Calu3 (cell line): Measurements from ENCODE around the gene FNDC3A. TPM values are rescaled to one million over a fixed set of nuclear protein-coding genes. Genes with fewer than 3 reads are reported as not detected.
"Not testable (repeated sequence)": the region's sequence is repeated elsewhere in the genome, so short reads cannot be mapped to it uniquely, and the experiment has no call there.

ENCODE experiments used
- BruUV-seq: library from RNA; stranded (reverse); fragments of 400-500 nt; replicated peaks from 2 replicates; lab custom pipeline; 2021; lab: Mats Ljungman, UMichigan
- CTCF ChIA-PET: fragments of 300-600 bp; sonication (Branson Sonifier 250); formaldehyde crosslinking; loops from one replicate; lab custom pipeline; 2022; ENCODE audit warnings: antibody characterized with exemption; lab: Charles Lee
- DNase-seq: peaks from one replicate; pipeline ENCODE4 v3.0.0; 2022
- H3K27ac Mint-ChIP-seq: one replicate; pipeline ENCODE4 v1.8.0; 2022; ENCODE audit warnings: mixed read lengths; ENCODE audit not compliant: unreplicated experiment
- H3K27me3 Mint-ChIP-seq: one replicate; pipeline ENCODE4 v1.8.0; 2022; ENCODE audit warnings: mixed read lengths; ENCODE audit not compliant: unreplicated experiment
- H3K36me3 Mint-ChIP-seq: one replicate; pipeline ENCODE4 v1.8.0; 2022; ENCODE audit warnings: mild to moderate bottlenecking, moderate library complexity, mixed read lengths; ENCODE audit not compliant: insufficient read depth, unreplicated experiment
- H3K4me1 Mint-ChIP-seq: one replicate; pipeline ENCODE4 v1.8.0; 2022; ENCODE audit warnings: mild to moderate bottlenecking, low read depth, mixed read lengths; ENCODE audit not compliant: unreplicated experiment
- H3K4me3 Mint-ChIP-seq: one replicate; pipeline ENCODE4 v1.8.0; 2022; ENCODE audit warnings: mild to moderate bottlenecking, low read depth, moderate library complexity, mixed read lengths; ENCODE audit not compliant: unreplicated experiment
- H3K9me3 Mint-ChIP-seq: one replicate; pipeline ENCODE4 v1.8.0; 2022; ENCODE audit warnings: low read depth, mixed read lengths; ENCODE audit not compliant: unreplicated experiment
- intact Hi-C: fragments of 100-400 bp; cut with micrococcal nuclease; formaldehyde crosslinking; loops from one replicate; pipeline ENCODE4 v1.10.0; 2022; ENCODE audit not compliant: unreplicated experiment
- total RNA-seq: library from RNA; stranded (reverse); gene quantifications from 2 replicates; pipeline ENCODE4 v1.2.3, GENCODE V29; 2022
- TF ChIP-seq, protein P1 (sequence below): fragments of 200-600 bp; IDR thresholded peaks from one replicate; pipeline ENCODE4 v1.8.0; 2022; ENCODE audit warnings: antibody characterized with exemption; ENCODE audit not compliant: unreplicated experiment

FNDC3A gene
- total RNA-seq, 1 experiment from 2014 or later = 36.2 TPM

DNA sequence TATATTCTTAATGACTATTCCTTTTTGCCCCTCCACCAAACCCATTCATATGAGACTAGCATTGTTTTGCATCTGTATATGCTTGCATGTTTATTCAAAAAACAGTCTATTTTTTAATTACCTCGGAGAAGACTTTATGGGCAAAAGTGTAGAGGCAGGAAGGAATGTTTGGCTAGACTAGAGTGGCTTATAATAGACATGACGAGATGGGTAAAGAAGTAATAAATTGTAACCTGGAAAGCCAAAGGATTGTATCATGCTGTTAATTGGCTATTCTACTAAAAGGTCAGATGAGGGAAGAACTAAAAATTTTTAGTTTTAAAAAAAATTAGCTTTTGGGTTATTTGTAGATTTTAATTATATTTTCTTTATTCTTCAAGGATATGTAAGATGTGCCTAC is 91.1 kb downstream of the FNDC3A start:
- Mint-ChIP-seq H3K9me3 (no peaks in the 10 kb centered on the region), H3K4me1 (peaks cover 12% of the 10 kb centered on the region), H3K36me3 (peaks cover under 1% of the 10 kb centered on the region), H3K27ac (no peak overlapping the region), H3K27me3 (no peaks in the 10 kb centered on the region), H3K4me3 (no peak overlapping the region)
- TF ChIP-seq, protein P1, sequence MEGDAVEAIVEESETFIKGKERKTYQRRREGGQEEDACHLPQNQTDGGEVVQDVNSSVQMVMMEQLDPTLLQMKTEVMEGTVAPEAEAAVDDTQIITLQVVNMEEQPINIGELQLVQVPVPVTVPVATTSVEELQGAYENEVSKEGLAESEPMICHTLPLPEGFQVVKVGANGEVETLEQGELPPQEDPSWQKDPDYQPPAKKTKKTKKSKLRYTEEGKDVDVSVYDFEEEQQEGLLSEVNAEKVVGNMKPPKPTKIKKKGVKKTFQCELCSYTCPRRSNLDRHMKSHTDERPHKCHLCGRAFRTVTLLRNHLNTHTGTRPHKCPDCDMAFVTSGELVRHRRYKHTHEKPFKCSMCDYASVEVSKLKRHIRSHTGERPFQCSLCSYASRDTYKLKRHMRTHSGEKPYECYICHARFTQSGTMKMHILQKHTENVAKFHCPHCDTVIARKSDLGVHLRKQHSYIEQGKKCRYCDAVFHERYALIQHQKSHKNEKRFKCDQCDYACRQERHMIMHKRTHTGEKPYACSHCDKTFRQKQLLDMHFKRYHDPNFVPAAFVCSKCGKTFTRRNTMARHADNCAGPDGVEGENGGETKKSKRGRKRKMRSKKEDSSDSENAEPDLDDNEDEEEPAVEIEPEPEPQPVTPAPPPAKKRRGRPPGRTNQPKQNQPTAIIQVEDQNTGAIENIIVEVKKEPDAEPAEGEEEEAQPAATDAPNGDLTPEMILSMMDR = no peak
- no TSS peak for BruUV-seq
- intact Hi-C loops = no loop called here
- CTCF ChIA-PET = no interaction called here
- DNase-seq = no peak

DNA sequence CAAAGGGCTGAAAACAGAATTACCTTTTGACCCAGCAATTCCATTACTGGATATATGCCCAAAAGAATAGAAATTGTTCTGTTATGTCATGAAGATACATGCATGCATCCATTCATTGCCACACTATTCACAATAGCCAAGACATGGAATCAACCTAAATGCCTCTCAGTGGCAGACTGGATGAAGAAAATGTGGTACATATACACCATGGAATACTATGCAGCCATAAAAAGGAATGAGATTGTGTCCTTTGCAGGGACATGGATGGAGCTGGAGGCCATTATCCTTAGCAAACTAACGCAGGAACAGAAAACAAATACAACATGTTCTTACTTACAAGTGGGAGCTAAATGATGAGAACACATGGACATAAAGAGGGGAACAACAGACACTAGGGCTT is 92.8 kb downstream of the FNDC3A start:
- H3K9me3 Mint-ChIP-seq, intact Hi-C loops, H3K4me3 Mint-ChIP-seq, CTCF ChIA-PET, H3K27me3 Mint-ChIP-seq, H3K4me1 Mint-ChIP-seq, H3K36me3 Mint-ChIP-seq, BruUV-seq, H3K27ac Mint-ChIP-seq, DNase-seq: not testable (repeated sequence)

GRCh38 chr13:49070021-49070420 is 94.3 kb downstream of the FNDC3A start:
- H3K9me3 Mint-ChIP-seq, H3K27ac Mint-ChIP-seq, H3K36me3 Mint-ChIP-seq, H3K27me3 Mint-ChIP-seq, DNase-seq, H3K4me1 Mint-ChIP-seq, H3K4me3 Mint-ChIP-seq, intact Hi-C loops, BruUV-seq: not testable (repeated sequence)
- CTCF ChIA-PET = interaction anchor here (0.6 kb wide), 2 partner anchors 11 to 713 kb away, joined by 4 read pairs; no protein-coding TSS in a partner anchor

- CTCF ChIA-PET = no interaction called here
- intact Hi-C loops = no loop called here
- no peaks in the 10 kb centered on the region for H3K4me1 Mint-ChIP-seq
- BruUV-seq = no TSS peak
- H3K9me3 Mint-ChIP-seq = no peaks in the 10 kb centered on the region
- TF ChIP-seq, protein P1 = no peak
- H3K27ac Mint-ChIP-seq = no peak overlapping the region
- no peak for DNase-seq
- no peaks in the 10 kb centered on the region for H3K27me3 Mint-ChIP-seq
- no peak overlapping the region for H3K4me3 Mint-ChIP-seq
- no peaks in the 10 kb centered on the region for H3K36me3 Mint-ChIP-seq
These were observed 95.7 kb downstream of the FNDC3A start for GRCh38 chr13:49071341-49071937.

DNA sequence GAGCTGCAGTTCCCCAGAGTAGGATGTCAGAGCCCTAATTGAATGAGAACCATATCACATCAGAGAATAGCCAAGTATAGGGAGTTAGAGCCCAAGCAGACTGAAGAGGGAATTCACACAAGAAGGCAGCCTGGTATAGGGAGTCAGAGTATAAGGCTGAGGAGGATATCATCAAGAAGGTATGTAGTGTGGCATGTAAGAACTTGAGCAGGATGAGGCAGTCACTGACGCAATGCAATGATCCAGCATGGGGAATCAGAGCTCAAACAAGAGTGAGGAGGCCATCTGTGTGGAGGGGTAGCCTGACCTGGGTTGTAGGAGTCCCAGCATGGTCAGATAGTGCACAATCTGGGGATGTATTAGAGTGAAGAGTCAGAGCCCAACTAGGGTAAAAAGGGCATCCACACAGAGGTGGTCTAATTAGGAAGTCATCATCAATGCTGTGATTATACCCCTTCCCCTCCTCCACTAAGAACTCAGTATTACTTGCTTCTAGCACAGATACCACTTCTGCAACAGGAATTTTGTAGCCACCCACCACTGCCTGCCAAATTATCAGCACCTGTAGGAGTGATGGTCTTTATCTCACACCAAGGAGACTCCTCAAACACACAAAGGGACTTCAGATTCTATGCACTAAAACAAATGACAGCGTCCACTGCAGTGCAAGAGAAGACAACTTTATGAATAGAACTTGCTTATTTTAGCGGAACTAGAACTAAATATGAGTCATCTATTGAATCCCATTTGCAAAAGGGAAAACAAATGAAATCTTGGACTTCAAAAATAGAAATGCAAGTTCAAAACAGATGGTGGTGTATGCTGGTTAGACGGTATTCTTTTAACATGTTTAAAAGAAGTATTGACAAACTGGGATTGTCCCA is 107.2 kb downstream of the FNDC3A start:
- intact Hi-C loops = no loop called here
- no TSS peak for BruUV-seq
- DNase-seq = no peak
- CTCF ChIA-PET = no interaction called here
- no peaks in the 10 kb centered on the region for H3K36me3 Mint-ChIP-seq
- H3K27ac Mint-ChIP-seq = no peak overlapping the region
- no peaks in the 10 kb centered on the region for H3K9me3 Mint-ChIP-seq
- no peaks in the 10 kb centered on the region for H3K27me3 Mint-ChIP-seq
- TF ChIP-seq, protein P1 = no peak
- H3K4me3 Mint-ChIP-seq = no peak overlapping the region
- H3K4me1 Mint-ChIP-seq = peaks cover 6% of the 10 kb centered on the region
